ENCODE measurements around the gene TINAG. TPM values are rescaled to one million over a fixed set of nuclear protein-coding genes. Genes with fewer than 3 reads are reported as not detected.
A peak's percentile ranks its signal among the peaks of the same experiment; 100 is the strongest.

TINAG gene
- total and polyA plus RNA-seq, 10 of the 15 experiments (the other 5 are each of a cell fraction or from before 2014, with no cell fraction given): 0.26 to 7.7 (median 0.95) TPM

- Histone ChIP-seq H4K20me1 (ENCODE audit: control insufficient read depth, insufficient read depth) (no peaks in the 10 kb centered on the region), H3K27me3 (replicated peaks in 1 of 2; ENCODE audit: control insufficient read depth in 2 of 2, insufficient read depth in 2 of 2, low read length in 1 of 2) (no peaks in the 10 kb centered on the region), H3K4me1 (ENCODE audit: control insufficient read depth, insufficient read depth, low read length) (no peaks in the 10 kb centered on the region), H3K9me3 (replicated peaks; ENCODE audit: control insufficient read depth, insufficient read depth, low read length) (no peaks in the 10 kb centered on the region; the same call in 2 of the 3 replicates), H3K36me3 (ENCODE audit: control insufficient read depth in 2 of 2, insufficient read depth in 2 of 2, low read length in 1 of 2) (no peaks in the 10 kb centered on the region), H3K27ac (ENCODE audit: control insufficient read depth, insufficient read depth) (no peak overlapping the region), H3K4me3 (no peak overlapping the region), H3K9ac (ENCODE audit: control insufficient read depth, insufficient read depth, low read length) (no peak overlapping the region), H2AFZ (ENCODE audit: control insufficient read depth, low read depth, low read length) (no peak overlapping the region), H3K79me2 (ENCODE audit: control insufficient read depth, insufficient read depth, low read length) (no peaks in the 10 kb centered on the region), H3K4me2 (ENCODE audit: control insufficient read depth, insufficient read depth) (no peak overlapping the region)
- no TSS peak for BruUV-seq (replicated peaks)
- intact Hi-C loops (cut with micrococcal nuclease; ENCODE audit: unreplicated experiment) (no loop called here), in situ Hi-C loops (cut with MboI) (no loop called here)
- peak; percentile 50 for DNase-seq (ENCODE audit: low read depth, low spot score)
- TF ChIP-seq IKZF2 (IDR thresholded peaks at IDR 0.05) (0 out of 4 replicates have a peak, but pooled peaks of 1 of the 2 experiments have one; percentile 10), ZNF217 (IDR thresholded peaks at IDR 0.05) (no peak), ZBTB33 (IDR thresholded peaks at IDR 0.05) (no peak), SMAD1 (IDR thresholded peaks at IDR 0.05; ENCODE audit: low read depth, partially characterized antibody) (no peak), SREBF2 (IDR thresholded peaks at IDR 0.05; ENCODE audit: low read length) (no peak)
- TF ChIP-seq, protein P1, sequence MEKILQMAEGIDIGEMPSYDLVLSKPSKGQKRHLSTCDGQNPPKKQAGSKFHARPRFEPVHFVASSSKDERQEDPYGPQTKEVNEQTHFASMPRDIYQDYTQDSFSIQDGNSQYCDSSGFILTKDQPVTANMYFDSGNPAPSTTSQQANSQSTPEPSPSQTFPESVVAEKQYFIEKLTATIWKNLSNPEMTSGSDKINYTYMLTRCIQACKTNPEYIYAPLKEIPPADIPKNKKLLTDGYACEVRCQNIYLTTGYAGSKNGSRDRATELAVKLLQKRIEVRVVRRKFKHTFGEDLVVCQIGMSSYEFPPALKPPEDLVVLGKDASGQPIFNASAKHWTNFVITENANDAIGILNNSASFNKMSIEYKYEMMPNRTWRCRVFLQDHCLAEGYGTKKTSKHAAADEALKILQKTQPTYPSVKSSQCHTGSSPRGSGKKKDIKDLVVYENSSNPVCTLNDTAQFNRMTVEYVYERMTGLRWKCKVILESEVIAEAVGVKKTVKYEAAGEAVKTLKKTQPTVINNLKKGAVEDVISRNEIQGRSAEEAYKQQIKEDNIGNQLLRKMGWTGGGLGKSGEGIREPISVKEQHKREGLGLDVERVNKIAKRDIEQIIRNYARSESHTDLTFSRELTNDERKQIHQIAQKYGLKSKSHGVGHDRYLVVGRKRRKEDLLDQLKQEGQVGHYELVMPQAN (conservative IDR thresholded peaks at IDR 0.05): no peak
- TF ChIP-seq, protein P2, sequence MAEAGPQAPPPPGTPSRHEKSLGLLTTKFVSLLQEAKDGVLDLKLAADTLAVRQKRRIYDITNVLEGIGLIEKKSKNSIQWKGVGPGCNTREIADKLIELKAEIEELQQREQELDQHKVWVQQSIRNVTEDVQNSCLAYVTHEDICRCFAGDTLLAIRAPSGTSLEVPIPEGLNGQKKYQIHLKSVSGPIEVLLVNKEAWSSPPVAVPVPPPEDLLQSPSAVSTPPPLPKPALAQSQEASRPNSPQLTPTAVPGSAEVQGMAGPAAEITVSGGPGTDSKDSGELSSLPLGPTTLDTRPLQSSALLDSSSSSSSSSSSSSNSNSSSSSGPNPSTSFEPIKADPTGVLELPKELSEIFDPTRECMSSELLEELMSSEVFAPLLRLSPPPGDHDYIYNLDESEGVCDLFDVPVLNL (IDR thresholded peaks at IDR 0.05; ENCODE audit: low read depth, low read length): no peak
- FAIRE-seq: no peak
- SMC1A ChIA-PET (ENCODE audit: uncharacterized antibody, unreplicated experiment): interaction anchor here (1.1 kb wide), 1 partner anchor 46 kb away, joined by 5 read pairs; no protein-coding TSS in a partner anchor
- RAD21 ChIA-PET (ENCODE audit: unreplicated experiment): no interaction called here
- POLR2A ChIA-PET: interaction anchor here (0.6 kb wide), 1 partner anchor 374 kb away, joined by 3 read pairs; no protein-coding TSS in a partner anchor
- peak; percentile 80 for ATAC-seq
- WGBS (ENCODE audit: insufficient coverage, insufficient replicate concordance, low lambda C conversion rate, missing lambda C conversion rate): 0% methylated on average over 2 of the region's 2 CpGs
- CTCF ChIA-PET: no interaction called here
Measured at GRCh38 chr6:54291146-54291545, 17.1 kb upstream of the TINAG start.
